HepG2 (cell line): ENCODE data around the gene MAPK8IP1. TPM values are rescaled to one million over a fixed set of nuclear protein-coding genes. Genes with fewer than 3 reads are reported as not detected.

Source experiments
- ATAC-seq: fragments of 200-7000 bp; cut with Tn5 transposase; 3 replicates; pipeline ENCODE4 v1.9.1; 2020; ENCODE audit warnings: mild to moderate bottlenecking, moderate library complexity
- BruUV-seq: library from RNA; stranded (reverse); fragments of 400-500 nt; replicated peaks from 2 replicates; lab custom pipeline; 2021; lab: Mats Ljungman, UMichigan
- CTCF ChIA-PET: fragments of 300-600 bp; formaldehyde crosslinking; extraction: SDS; loops from one replicate; lab custom pipeline; 2021; ENCODE audit warnings: low total read pairs, inconsistent platforms, low intra/inter-chr PET ratio; lab: Yijun Ruan, JAX
- POLR2A ChIA-PET: fragments of 350-600 bp; sonication (Branson Sonifier 250); formaldehyde crosslinking; loops from one replicate; lab custom pipeline; 2020; ENCODE audit warnings: antibody characterized with exemption, inconsistent platforms; lab: Yijun Ruan, JAX
- DNase-seq: peaks from one replicate; pipeline ENCODE4 v3.0.0-alpha.2; 2015; ENCODE audit warnings: low spot score
- FAIRE-seq: peaks from 3 replicates; lab custom pipeline; 2011; peaks lifted over from hg19 to GRCh38; lab: Jason Lieb, UNC
- H2AFZ ChIP-seq: one replicate; pipeline ENCODE4 v1.6.1; 2011; ENCODE audit warnings: low read length, inconsistent platforms
- H3K27ac ChIP-seq: fragments of 300-600 bp; 3 replicates; pipeline ENCODE4 v1.8.0; 2011; ENCODE audit warnings: mixed run types, mild to moderate bottlenecking, mixed read lengths, low read length, inconsistent platforms; ENCODE audit not compliant: insufficient read depth; ENCODE audit errors: extremely low read length
- H3K27me3 ChIP-seq, 2 experiments: fragments of 200-600 bp in 1 of 2; 2 replicates in 1 of 2; 3 replicates in 1 of 2; pipeline versions ENCODE4 v1.6.0 to v1.8.0; 2011; ENCODE audit warnings: low read length in 2 of 2, mild to moderate bottlenecking in 2 of 2, moderate library complexity in 2 of 2, inconsistent platforms in 1 of 2; ENCODE audit not compliant: insufficient read depth in 2 of 2, control insufficient read depth in 1 of 2
- H3K36me3 ChIP-seq, 2 experiments: fragments of 200-600 bp in 1 of 2; replicated peaks in 1 of 2; 2 replicates in 1 of 2; 3 replicates in 1 of 2; pipeline versions ENCODE4 v1.5.1 to v1.8.0; 2011; ENCODE audit warnings: low read length in 2 of 2, inconsistent platforms in 1 of 2; ENCODE audit not compliant: insufficient read depth in 2 of 2, control insufficient read depth in 1 of 2
- H3K4me1 ChIP-seq: 2 replicates; pipeline ENCODE4 v1.5.1; 2012; ENCODE audit warnings: low read length, inconsistent platforms; ENCODE audit not compliant: insufficient read depth
- H3K4me2 ChIP-seq: 2 replicates; pipeline ENCODE4 v1.6.0; 2011; ENCODE audit warnings: low read depth, low read length, inconsistent platforms
- H3K4me3 ChIP-seq, 3 experiments: fragments of 200-600 bp in 1 of 3; sonication (generic), shearing (Covaris generic) in 1 of 3; replicated peaks in 1 of 3; 2 replicates each; pipeline ENCODE4 v1.5.1; 2011 to 2016; ENCODE audit warnings: low read length in 3 of 3, inconsistent platforms in 2 of 3, low read depth in 2 of 3, mild to moderate bottlenecking in 2 of 3, control low read depth in 1 of 3, mixed read lengths in 1 of 3; ENCODE audit not compliant: insufficient read depth in 1 of 3
- H3K79me2 ChIP-seq: one replicate; pipeline ENCODE4 v1.6.1; 2011; ENCODE audit warnings: low read length, inconsistent platforms; ENCODE audit not compliant: insufficient read depth
- H3K9ac ChIP-seq: 2 replicates; pipeline ENCODE4 v1.6.0; 2011; ENCODE audit warnings: mild to moderate bottlenecking, low read depth, low read length, inconsistent platforms; ENCODE audit not compliant: insufficient read depth
- H3K9me3 ChIP-seq: 2 replicates; pipeline ENCODE4 v1.5.1; 2012; ENCODE audit warnings: mild to moderate bottlenecking, low read length
- H4K20me1 ChIP-seq: 2 replicates; pipeline ENCODE4 v1.6.0; 2011; ENCODE audit warnings: inconsistent platforms, mild to moderate bottlenecking, low read length, moderate library complexity; ENCODE audit not compliant: insufficient read depth
- BCL3 ChIP-seq: sonication (generic); formaldehyde crosslinking; IDR thresholded peaks from 2 replicates; pipeline ENCODE4 v1.5.1; 2020; ENCODE audit warnings: mild to moderate bottlenecking, missing genetic modification reagents, moderate library complexity
- LRRFIP1 ChIP-seq: sonication (generic); formaldehyde crosslinking; conservative IDR thresholded peaks from 2 replicates; pipeline ENCODE4 v1.4.0; 2020; ENCODE audit warnings: missing genetic modification reagents
- SSRP1 ChIP-seq: IDR thresholded peaks from 2 replicates; pipeline ENCODE4 v1.6.1; 2016; ENCODE audit warnings: control low read depth
- ZBTB34 ChIP-seq: sonication (generic); formaldehyde crosslinking; IDR thresholded peaks from 2 replicates; pipeline ENCODE4 v1.8.0; 2022; ENCODE audit warnings: mild to moderate bottlenecking, missing genetic modification reagents
- ZEB1 ChIP-seq: IDR thresholded peaks from 2 replicates; pipeline ENCODE4 v1.6.1; 2012; ENCODE audit warnings: mild to moderate bottlenecking, low read depth, inconsistent platforms; ENCODE audit not compliant: insufficient replicate concordance
- ZNF367 ChIP-seq: sonication (generic); formaldehyde crosslinking; IDR thresholded peaks from 2 replicates; pipeline ENCODE4 v1.4.0; 2020; ENCODE audit warnings: missing genetic modification reagents, borderline replicate concordance
- ZNF761 ChIP-seq: sonication (generic); formaldehyde crosslinking; conservative IDR thresholded peaks from 2 replicates; pipeline ENCODE4 v1.4.0; 2020; ENCODE audit warnings: mild to moderate bottlenecking, missing genetic modification reagents
- WGBS: methylation state at CpG from one replicate; pipeline ENCODE4 v1.1.6; 2017; ENCODE audit warnings: low lambda C conversion rate; 5-methylcytosine and 5-hydroxymethylcytosine counted together
- in situ Hi-C: cut with HindIII; loops from 2 replicates; pipeline ENCODE4 v1.10.0; 2017; ENCODE audit warnings: low pct_unique_long_range_greater_than_20kb; ENCODE audit not compliant: extremely low pct_ligation_motif_present
- intact Hi-C: fragments of 100-400 bp; cut with micrococcal nuclease; formaldehyde crosslinking; loops from one replicate; pipeline ENCODE4 v1.10.0; 2022; ENCODE audit not compliant: unreplicated experiment
- polyA plus RNA-seq, 8 experiments: library from polyadenylated mRNA; depleted of rRNA in 3 of 8; stranded (reverse) in 7 of 8; unstranded in 1 of 8; fragments of >200 nt; fragmentation: Illumina TruSeq in 4 of 8; extraction: Trizol in 4 of 8; gene quantifications; 2 replicates each; pipeline versions ENCODE4 v1.2.1 to v1.2.3, GENCODE V29; 2011 to 2016; ENCODE audit warnings: low read depth in 4 of 8, missing spikeins in 1 of 8, mixed read lengths in 1 of 8; ENCODE audit not compliant: insufficient read depth in 1 of 8
- total RNA-seq, 5 experiments: library from RNA; depleted of rRNA; stranded (reverse); fragments of >200 nt; fragmentation: Illumina TruSeq; extraction: Trizol; gene quantifications; 2 replicates each; pipeline ENCODE4 v1.2.3, GENCODE V29; 2016; ENCODE audit warnings: low read depth in 1 of 5
- TF ChIP-seq, protein P1 (sequence below): sonication (generic); formaldehyde crosslinking; IDR thresholded peaks from 2 replicates; pipeline ENCODE4 v1.4.0; 2020; ENCODE audit warnings: missing genetic modification reagents
- TF ChIP-seq, protein P2 (sequence below): sonication (generic); formaldehyde crosslinking; IDR thresholded peaks from 2 replicates; pipeline ENCODE4 v1.4.0; 2020; ENCODE audit warnings: missing genetic modification reagents
- TF ChIP-seq, protein P3 (sequence below): IDR thresholded peaks from 2 replicates; pipeline ENCODE4 v1.6.1; 2012; ENCODE audit warnings: low read length, improper control_type of control experiment

MAPK8IP1 gene
- total and polyA plus RNA-seq, 2 of the 13 experiments (the other 11 are each of a cell fraction or from before 2014, with no cell fraction given): 2.2 to 4.2 TPM

DNA sequence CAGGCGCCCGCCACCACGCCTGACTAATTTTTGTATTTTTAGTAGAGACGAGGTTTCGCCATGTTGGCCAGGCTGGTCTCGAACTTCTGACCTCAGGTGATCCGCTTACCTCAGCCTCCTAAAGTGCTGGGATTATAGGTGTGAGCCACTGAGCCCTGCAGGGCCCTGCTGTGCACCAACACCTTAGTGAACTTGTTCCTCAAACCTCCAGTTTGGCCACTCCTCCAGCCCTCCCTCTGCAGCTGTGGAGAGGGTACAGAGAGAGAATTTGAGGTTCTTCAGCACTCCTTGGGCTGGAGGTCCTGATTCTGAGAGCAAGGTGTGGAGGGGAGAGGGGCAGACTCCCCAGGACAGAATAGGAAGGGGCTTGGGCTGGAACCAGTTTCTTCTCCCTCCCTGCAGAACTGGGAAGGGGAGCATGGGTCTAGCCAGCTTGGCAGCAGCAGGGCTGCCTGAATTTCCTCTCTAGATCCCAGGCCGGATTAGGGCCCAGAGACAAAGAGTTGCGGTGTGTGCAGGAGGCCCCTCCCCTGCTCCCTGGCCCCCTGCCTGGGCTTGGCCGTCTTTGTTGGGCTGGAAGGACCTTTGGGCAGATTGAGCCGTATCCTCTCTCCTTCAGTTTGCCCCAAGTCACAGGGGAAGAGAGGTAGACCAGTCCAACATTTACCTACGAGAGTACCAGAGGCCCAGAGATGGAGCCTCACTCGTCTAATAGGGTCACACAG is 34.5 kb downstream of the MAPK8IP1 start:
- BruUV-seq: no TSS peak
- FAIRE-seq: no peak
- peak; percentile 34 for DNase-seq
- TF ChIP-seq LRRFIP1 (CRISPR knock-in tag) (no peak), ZNF761 (CRISPR knock-in tag) (no peak), SSRP1 (no peak), ZEB1 (no peak), ZBTB34 (no peak), BCL3 (CRISPR knock-in tag) (no peak), ZNF367 (no peak)
- TF ChIP-seq, protein P1, sequence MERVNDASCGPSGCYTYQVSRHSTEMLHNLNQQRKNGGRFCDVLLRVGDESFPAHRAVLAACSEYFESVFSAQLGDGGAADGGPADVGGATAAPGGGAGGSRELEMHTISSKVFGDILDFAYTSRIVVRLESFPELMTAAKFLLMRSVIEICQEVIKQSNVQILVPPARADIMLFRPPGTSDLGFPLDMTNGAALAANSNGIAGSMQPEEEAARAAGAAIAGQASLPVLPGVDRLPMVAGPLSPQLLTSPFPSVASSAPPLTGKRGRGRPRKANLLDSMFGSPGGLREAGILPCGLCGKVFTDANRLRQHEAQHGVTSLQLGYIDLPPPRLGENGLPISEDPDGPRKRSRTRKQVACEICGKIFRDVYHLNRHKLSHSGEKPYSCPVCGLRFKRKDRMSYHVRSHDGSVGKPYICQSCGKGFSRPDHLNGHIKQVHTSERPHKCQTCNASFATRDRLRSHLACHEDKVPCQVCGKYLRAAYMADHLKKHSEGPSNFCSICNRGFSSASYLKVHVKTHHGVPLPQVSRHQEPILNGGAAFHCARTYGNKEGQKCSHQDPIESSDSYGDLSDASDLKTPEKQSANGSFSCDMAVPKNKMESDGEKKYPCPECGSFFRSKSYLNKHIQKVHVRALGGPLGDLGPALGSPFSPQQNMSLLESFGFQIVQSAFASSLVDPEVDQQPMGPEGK (CRISPR knock-in tag): peak; percentile 64
- TF ChIP-seq, protein P2, sequence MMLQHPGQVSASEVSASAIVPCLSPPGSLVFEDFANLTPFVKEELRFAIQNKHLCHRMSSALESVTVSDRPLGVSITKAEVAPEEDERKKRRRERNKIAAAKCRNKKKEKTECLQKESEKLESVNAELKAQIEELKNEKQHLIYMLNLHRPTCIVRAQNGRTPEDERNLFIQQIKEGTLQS (CRISPR knock-in tag): no peak
- TF ChIP-seq, protein P3, sequence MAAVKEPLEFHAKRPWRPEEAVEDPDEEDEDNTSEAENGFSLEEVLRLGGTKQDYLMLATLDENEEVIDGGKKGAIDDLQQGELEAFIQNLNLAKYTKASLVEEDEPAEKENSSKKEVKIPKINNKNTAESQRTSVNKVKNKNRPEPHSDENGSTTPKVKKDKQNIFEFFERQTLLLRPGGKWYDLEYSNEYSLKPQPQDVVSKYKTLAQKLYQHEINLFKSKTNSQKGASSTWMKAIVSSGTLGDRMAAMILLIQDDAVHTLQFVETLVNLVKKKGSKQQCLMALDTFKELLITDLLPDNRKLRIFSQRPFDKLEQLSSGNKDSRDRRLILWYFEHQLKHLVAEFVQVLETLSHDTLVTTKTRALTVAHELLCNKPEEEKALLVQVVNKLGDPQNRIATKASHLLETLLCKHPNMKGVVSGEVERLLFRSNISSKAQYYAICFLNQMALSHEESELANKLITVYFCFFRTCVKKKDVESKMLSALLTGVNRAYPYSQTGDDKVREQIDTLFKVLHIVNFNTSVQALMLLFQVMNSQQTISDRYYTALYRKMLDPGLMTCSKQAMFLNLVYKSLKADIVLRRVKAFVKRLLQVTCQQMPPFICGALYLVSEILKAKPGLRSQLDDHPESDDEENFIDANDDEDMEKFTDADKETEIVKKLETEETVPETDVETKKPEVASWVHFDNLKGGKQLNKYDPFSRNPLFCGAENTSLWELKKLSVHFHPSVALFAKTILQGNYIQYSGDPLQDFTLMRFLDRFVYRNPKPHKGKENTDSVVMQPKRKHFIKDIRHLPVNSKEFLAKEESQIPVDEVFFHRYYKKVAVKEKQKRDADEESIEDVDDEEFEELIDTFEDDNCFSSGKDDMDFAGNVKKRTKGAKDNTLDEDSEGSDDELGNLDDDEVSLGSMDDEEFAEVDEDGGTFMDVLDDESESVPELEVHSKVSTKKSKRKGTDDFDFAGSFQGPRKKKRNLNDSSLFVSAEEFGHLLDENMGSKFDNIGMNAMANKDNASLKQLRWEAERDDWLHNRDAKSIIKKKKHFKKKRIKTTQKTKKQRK: no peak

More for the DNA sequence above, 34.5 kb downstream of the MAPK8IP1 start:
- POLR2A ChIA-PET: no interaction called here
- H3K4me3 ChIP-seq: peak overlapping the region in 1 of 3 experiments; percentile 49; a peak in 2 of 6 replicates
- peaks cover 12% of the 10 kb centered on the region for H3K79me2 ChIP-seq
- peaks cover 3% of the 10 kb centered on the region in 2 experiments; a peak in 3 of 5 replicates for H3K36me3 ChIP-seq
- intact Hi-C loops (loop anchor here (5.0 kb wide), 1 partner anchor 73 kb away; the partner anchor contains the start of gene CRY2), in situ Hi-C loops (no loop called here)
- H3K9ac ChIP-seq: no peak overlapping the region; the same call in 1 of the 2 replicates
- no peak overlapping the region for H2AFZ ChIP-seq
- no peaks in the 10 kb centered on the region for H4K20me1 ChIP-seq
- H3K4me2 ChIP-seq: peak overlapping the region; percentile 91
- peaks cover 41% of the 10 kb centered on the region for H3K4me1 ChIP-seq
- no peaks in the 10 kb centered on the region for H3K9me3 ChIP-seq
- 35% methylated on average over 10 of the region's 13 CpGs for WGBS
- peaks cover 0 to 1% of the 10 kb centered on the region in 2 experiments; a peak in 1 of 5 replicates for H3K27me3 ChIP-seq
- CTCF ChIA-PET: no interaction called here
- H3K27ac ChIP-seq: no peak overlapping the region
- ATAC-seq: no peak
